ENCODE data around the gene FECH. TPM values are rescaled to one million over a fixed set of nuclear protein-coding genes. Genes with fewer than 3 reads are reported as not detected.

FECH gene
- polyA plus RNA-seq, 3 donors = 9.7 to 23.3 (median 9.9) TPM

DNA sequence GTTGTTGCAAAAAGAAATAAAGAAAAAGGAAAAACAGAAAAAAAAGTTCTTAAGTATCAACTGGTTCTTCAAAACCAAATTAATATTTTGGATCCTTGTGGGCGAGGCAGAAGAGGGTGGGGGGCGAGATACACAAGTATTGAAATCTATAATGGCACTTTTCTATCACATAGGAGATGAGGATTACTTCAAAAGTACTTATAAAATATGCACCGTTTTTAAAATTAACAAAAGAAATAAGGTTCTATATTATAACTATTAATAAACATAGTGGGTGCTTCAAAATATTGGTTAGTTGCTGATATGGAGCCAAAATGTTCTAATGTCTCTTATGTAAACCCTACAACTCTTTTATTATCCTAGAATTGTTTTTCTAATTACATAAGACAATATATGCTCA, 2.1 kb downstream of the FECH start:
- TF ChIP-seq, protein P1, sequence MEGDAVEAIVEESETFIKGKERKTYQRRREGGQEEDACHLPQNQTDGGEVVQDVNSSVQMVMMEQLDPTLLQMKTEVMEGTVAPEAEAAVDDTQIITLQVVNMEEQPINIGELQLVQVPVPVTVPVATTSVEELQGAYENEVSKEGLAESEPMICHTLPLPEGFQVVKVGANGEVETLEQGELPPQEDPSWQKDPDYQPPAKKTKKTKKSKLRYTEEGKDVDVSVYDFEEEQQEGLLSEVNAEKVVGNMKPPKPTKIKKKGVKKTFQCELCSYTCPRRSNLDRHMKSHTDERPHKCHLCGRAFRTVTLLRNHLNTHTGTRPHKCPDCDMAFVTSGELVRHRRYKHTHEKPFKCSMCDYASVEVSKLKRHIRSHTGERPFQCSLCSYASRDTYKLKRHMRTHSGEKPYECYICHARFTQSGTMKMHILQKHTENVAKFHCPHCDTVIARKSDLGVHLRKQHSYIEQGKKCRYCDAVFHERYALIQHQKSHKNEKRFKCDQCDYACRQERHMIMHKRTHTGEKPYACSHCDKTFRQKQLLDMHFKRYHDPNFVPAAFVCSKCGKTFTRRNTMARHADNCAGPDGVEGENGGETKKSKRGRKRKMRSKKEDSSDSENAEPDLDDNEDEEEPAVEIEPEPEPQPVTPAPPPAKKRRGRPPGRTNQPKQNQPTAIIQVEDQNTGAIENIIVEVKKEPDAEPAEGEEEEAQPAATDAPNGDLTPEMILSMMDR (IDR thresholded peaks at IDR 0.05) = no peak
- intact Hi-C loops (cut with micrococcal nuclease) = no loop called here
- peaks cover 0 to 3% (median 0%) of the 10 kb centered on the region in 7 donors for H3K9me3 Mint-ChIP-seq
- no peak for DNase-seq
- Histone ChIP-seq H4K20me1 (ENCODE audit: insufficient read depth, low read length) (no peaks in the 10 kb centered on the region), H3K27me3 (ENCODE audit: control insufficient read depth in 2 of 2, insufficient read depth in 2 of 2, low read length in 2 of 2) (no peaks in the 10 kb centered on the region), H3K9me3 (replicated peaks in 1 of 2; ENCODE audit: control insufficient read depth in 1 of 2, insufficient read depth in 1 of 2, low read length in 2 of 2) (no peaks in the 10 kb centered on the region), H3K4me1 (ENCODE audit: control insufficient read depth in 1 of 2, insufficient read depth in 2 of 2, low read length in 2 of 2) (peaks cover 23 to 33% of the 10 kb centered on the region in 2 donors), H3K4me3 (replicated peaks in 1 of 3; ENCODE audit: low read depth in 2 of 3, low read length in 3 of 3) (no peak overlapping the region), H3K4me2 (replicated peaks; ENCODE audit: extremely low read depth, low read length, poor library complexity, severe bottlenecking) (no peak overlapping the region), H3K9ac (ENCODE audit: insufficient read depth, low read length, poor library complexity, severe bottlenecking) (no peak overlapping the region), H3K36me3 (replicated peaks in 1 of 2; ENCODE audit: control insufficient read depth in 1 of 2, insufficient read depth in 2 of 2, low read length in 2 of 2) (peaks cover 0 to 8% of the 10 kb centered on the region in 2 donors), H3K27ac (ENCODE audit: low read depth in 1 of 2, low read length in 2 of 2) (no peak overlapping the region), H3K79me2 (ENCODE audit: insufficient read depth, low read length) (peaks cover 4% of the 10 kb centered on the region), H2AFZ (ENCODE audit: insufficient read depth, low read depth, low read length, poor library complexity, severe bottlenecking) (no peak overlapping the region)
- no peak overlapping the region for H3K27ac Mint-ChIP-seq
- no CpG with 5 or more reads among the region's 3 CpGs for WGBS (ENCODE audit: insufficient coverage)
- peaks cover 28% of the 10 kb centered on the region for H3K4me1 Mint-ChIP-seq
- no peak overlapping the region for H3K4me3 Mint-ChIP-seq
- peaks cover 0 to 2% (median 1%) of the 10 kb centered on the region in 3 donors for H3K27me3 Mint-ChIP-seq (ENCODE audit: low read depth in 3 of 3)
- H3K36me3 Mint-ChIP-seq = peaks cover 13 to 15% of the 10 kb centered on the region in 2 donors

DNA sequence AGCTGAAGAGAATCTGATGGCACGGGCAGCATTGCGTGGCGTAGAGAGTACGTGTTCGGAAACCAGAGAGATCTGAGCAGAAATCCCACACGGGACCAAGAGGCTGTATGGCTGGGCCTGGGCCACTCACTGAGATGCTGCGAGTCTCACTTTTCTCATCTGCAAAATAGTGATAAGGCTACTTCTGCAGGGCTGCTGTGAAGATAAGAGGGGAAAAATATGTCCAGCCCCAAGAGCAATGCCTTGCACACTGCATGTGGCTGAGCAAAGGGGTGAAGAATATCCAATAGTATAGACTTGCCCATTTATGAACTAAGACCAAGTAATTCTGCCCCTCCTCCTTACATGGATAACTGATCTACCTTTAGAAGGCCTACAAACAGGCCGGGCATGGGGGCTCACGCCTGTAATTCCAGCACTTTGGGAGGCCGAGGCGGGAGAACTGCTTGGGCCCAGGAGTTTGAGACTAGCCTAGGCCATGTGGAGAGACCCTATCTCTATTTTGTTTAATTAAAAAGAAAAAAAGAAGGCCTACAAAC, 3.1 kb downstream of the FECH start:
- Histone ChIP-seq H3K79me2 (ENCODE audit: insufficient read depth, low read length) (peaks cover 4% of the 10 kb centered on the region), H3K9ac (ENCODE audit: insufficient read depth, low read length, poor library complexity, severe bottlenecking) (no peak overlapping the region), H3K4me1 (ENCODE audit: control insufficient read depth in 1 of 2, insufficient read depth in 2 of 2, low read length in 2 of 2) (peaks cover 23 to 33% of the 10 kb centered on the region in 2 donors), H3K4me2 (replicated peaks; ENCODE audit: extremely low read depth, low read length, poor library complexity, severe bottlenecking) (no peak overlapping the region), H3K4me3 (replicated peaks in 1 of 3; ENCODE audit: low read depth in 2 of 3, low read length in 3 of 3) (no peak overlapping the region), H3K36me3 (replicated peaks in 1 of 2; ENCODE audit: control insufficient read depth in 1 of 2, insufficient read depth in 2 of 2, low read length in 2 of 2) (peaks cover 0 to 13% of the 10 kb centered on the region in 2 donors), H3K27me3 (ENCODE audit: control insufficient read depth in 2 of 2, insufficient read depth in 2 of 2, low read length in 2 of 2) (no peaks in the 10 kb centered on the region), H3K9me3 (replicated peaks in 1 of 2; ENCODE audit: control insufficient read depth in 1 of 2, insufficient read depth in 1 of 2, low read length in 2 of 2) (no peaks in the 10 kb centered on the region), H3K27ac (ENCODE audit: low read depth in 1 of 2, low read length in 2 of 2) (no peak overlapping the region), H2AFZ (ENCODE audit: insufficient read depth, low read depth, low read length, poor library complexity, severe bottlenecking) (no peak overlapping the region), H4K20me1 (ENCODE audit: insufficient read depth, low read length) (no peaks in the 10 kb centered on the region)
- WGBS (ENCODE audit: insufficient coverage) = 97% methylated on average over 7 of the region's 11 CpGs
- no peak for DNase-seq
- H3K27ac Mint-ChIP-seq = peak overlapping the region in 1 of 7 donors; percentile 62
- intact Hi-C loops (cut with micrococcal nuclease) = no loop called here
- H3K27me3 Mint-ChIP-seq (ENCODE audit: low read depth in 3 of 3) = peaks cover 0 to 2% (median 1%) of the 10 kb centered on the region in 3 donors
- no peak overlapping the region for H3K4me3 Mint-ChIP-seq
- H3K9me3 Mint-ChIP-seq = peaks cover 0 to 3% (median 0%) of the 10 kb centered on the region in 7 donors
- TF ChIP-seq, protein P1 (IDR thresholded peaks at IDR 0.05) = no peak
- H3K36me3 Mint-ChIP-seq = peaks cover 14 to 16% of the 10 kb centered on the region in 2 donors
- H3K4me1 Mint-ChIP-seq = peaks cover 28% of the 10 kb centered on the region
